ENCODE measurements around the gene MADCAM1. TPM values are rescaled to one million over a fixed set of nuclear protein-coding genes. Genes with fewer than 3 reads are reported as not detected.
A peak's percentile ranks its signal among the peaks of the same experiment; 100 is the strongest.

MADCAM1 gene
- total RNA-seq, 2 experiments from 2014 or later = 0.15 TPM; not detected in 1

- Mint-ChIP-seq H3K27me3 (no peaks in the 10 kb centered on the region), H3K36me3 (ENCODE audit: low read depth) (peaks cover 13% of the 10 kb centered on the region), H3K4me1 (peaks cover 14% of the 10 kb centered on the region), H3K27ac (peak overlapping the region; percentile 41), H3K9me3 (no peaks in the 10 kb centered on the region), H3K4me3 (no peak overlapping the region)
- ChIA-PET CTCF (no interaction called here), POLR2A (no interaction called here)
- no peak for DNase-seq
Observed at GRCh38 chr19:538641-539428, 42.5 kb downstream of the MADCAM1 start.

- H3K36me3 Mint-ChIP-seq (ENCODE audit: low read depth) = peaks cover 13% of the 10 kb centered on the region
- CTCF ChIA-PET = no interaction called here
Observed at GRCh38 chr19:539429-540030, 43.2 kb downstream of the MADCAM1 start.

GRCh38 chr19:540867-541637 is 44.8 kb downstream of the MADCAM1 start:
- POLR2A ChIA-PET = no interaction called here
- no peak for DNase-seq
- Mint-ChIP-seq H3K36me3 (ENCODE audit: low read depth) (peaks cover 11% of the 10 kb centered on the region), H3K27ac (no peak overlapping the region), H3K9me3 (no peaks in the 10 kb centered on the region), H3K27me3 (no peaks in the 10 kb centered on the region), H3K4me1 (peaks cover 20% of the 10 kb centered on the region), H3K4me3 (no peak overlapping the region)
- CTCF ChIA-PET = interaction anchor here (0.9 kb wide), 1 partner anchor 30 kb away, joined by 3 read pairs; no protein-coding TSS in a partner anchor

More at GRCh38 chr19:539429-540030, 43.2 kb downstream of the MADCAM1 start:
- Mint-ChIP-seq H3K27me3 (no peaks in the 10 kb centered on the region), H3K9me3 (no peaks in the 10 kb centered on the region), H3K4me1 (peaks cover 16% of the 10 kb centered on the region), H3K27ac (no peak overlapping the region), H3K4me3 (no peak overlapping the region)
- POLR2A ChIA-PET = no interaction called here
- DNase-seq = no peak

GRCh38 chr19:541699-542098 is 45.4 kb downstream of the MADCAM1 start:
- ChIA-PET POLR2A (no interaction called here), CTCF (interaction anchor here (0.9 to 1.4 kb wide), 2 partner anchors 10 to 31 kb away, joined by 3 to 6 read pairs; partner anchors contain the start of gene CDC34)
- Mint-ChIP-seq H3K36me3 (ENCODE audit: low read depth) (peaks cover 9% of the 10 kb centered on the region), H3K27me3 (no peaks in the 10 kb centered on the region), H3K4me1 (peaks cover 20% of the 10 kb centered on the region), H3K27ac (no peak overlapping the region), H3K9me3 (no peaks in the 10 kb centered on the region), H3K4me3 (no peak overlapping the region)
- no peak for DNase-seq

- Mint-ChIP-seq H3K4me1 (peaks cover 20% of the 10 kb centered on the region), H3K27ac (no peak overlapping the region), H3K9me3 (no peaks in the 10 kb centered on the region), H3K36me3 (ENCODE audit: low read depth) (peaks cover 8% of the 10 kb centered on the region), H3K27me3 (no peaks in the 10 kb centered on the region), H3K4me3 (no peak overlapping the region)
- ChIA-PET CTCF (interaction anchor here (0.9 to 1.8 kb wide), 3 partner anchors 10 to 31 kb away, joined by 3 to 6 read pairs (median 5); partner anchors contain the start of gene CDC34), POLR2A (no interaction called here)
- DNase-seq = no peak
Observed at GRCh38 chr19:542173-542866, 46.0 kb downstream of the MADCAM1 start.

- POLR2A ChIA-PET = no interaction called here
- CTCF ChIA-PET = interaction anchor here (1.0 to 1.8 kb wide), 2 partner anchors 20 to 33 kb away, joined by 3 to 5 read pairs; no protein-coding TSS in a partner anchor
- H3K4me1 Mint-ChIP-seq = peaks cover 20% of the 10 kb centered on the region
- H3K4me3 Mint-ChIP-seq = peak within 1 kb of the TSS; percentile 79
- H3K36me3 Mint-ChIP-seq (ENCODE audit: low read depth) = peaks cover 3% of the 10 kb centered on the region
- H3K27me3 Mint-ChIP-seq = no peaks in the 10 kb centered on the region
- peak within 1 kb of the TSS; percentile 90 for H3K27ac Mint-ChIP-seq
- no peaks in the 10 kb centered on the region for H3K9me3 Mint-ChIP-seq
- DNase-seq = peak; percentile 80
Observed at GRCh38 chr19:543910-544608, 47.8 kb downstream of the MADCAM1 start, which contains the start of gene GZMM. TSS of gene GZMM (plus strand) at chr19:544053. CDS start at chr19:544072, 19 bp downstream.

GRCh38 chr19:547117-547516 is 50.8 kb downstream of the MADCAM1 start:
- ChIA-PET POLR2A (no interaction called here), CTCF (no interaction called here)
- H3K4me1 Mint-ChIP-seq = peaks cover 22% of the 10 kb centered on the region

GRCh38 chr19:547836-548720 is 51.8 kb downstream of the MADCAM1 start:
- CTCF ChIA-PET = interaction anchor here (1.3 kb wide), 1 partner anchor 37 kb away, joined by 5 read pairs; no protein-coding TSS in a partner anchor
- Mint-ChIP-seq H3K9me3 (no peaks in the 10 kb centered on the region), H3K4me1 (peaks cover 22% of the 10 kb centered on the region), H3K36me3 (ENCODE audit: low read depth) (peaks cover 3% of the 10 kb centered on the region), H3K27me3 (no peaks in the 10 kb centered on the region), H3K27ac (peak overlapping the region; percentile 25), H3K4me3 (no peak overlapping the region)
- DNase-seq = no peak
- POLR2A ChIA-PET = no interaction called here

More at GRCh38 chr19:547117-547516, 50.8 kb downstream of the MADCAM1 start:
- DNase-seq = no peak
- no peaks in the 10 kb centered on the region for H3K9me3 Mint-ChIP-seq
- H3K27ac Mint-ChIP-seq = no peak overlapping the region
- peaks cover 3% of the 10 kb centered on the region for H3K36me3 Mint-ChIP-seq (ENCODE audit: low read depth)
- H3K27me3 Mint-ChIP-seq = no peaks in the 10 kb centered on the region
- H3K4me3 Mint-ChIP-seq = no peak overlapping the region

- Mint-ChIP-seq H3K27ac (no peak overlapping the region), H3K27me3 (no peaks in the 10 kb centered on the region), H3K36me3 (ENCODE audit: low read depth) (peaks cover 2% of the 10 kb centered on the region), H3K4me3 (no peak overlapping the region), H3K4me1 (peaks cover 11% of the 10 kb centered on the region), H3K9me3 (no peaks in the 10 kb centered on the region)
- DNase-seq = no peak
- CTCF ChIA-PET = interaction anchor here (1.3 kb wide), 1 partner anchor 38 kb away, joined by 5 read pairs; no protein-coding TSS in a partner anchor
- POLR2A ChIA-PET = no interaction called here
Observed at GRCh38 chr19:548886-549830, 52.9 kb downstream of the MADCAM1 start.

- no peaks in the 10 kb centered on the region for H3K9me3 Mint-ChIP-seq
- no peak for DNase-seq
- H3K4me1 Mint-ChIP-seq = peaks cover 2% of the 10 kb centered on the region
- H3K4me3 Mint-ChIP-seq = no peak overlapping the region
- ChIA-PET POLR2A (no interaction called here), CTCF (interaction anchor here (0.9 kb wide), 1 partner anchor 29 kb away, joined by 4 read pairs; no protein-coding TSS in a partner anchor)
- no peaks in the 10 kb centered on the region for H3K27me3 Mint-ChIP-seq
- no peaks in the 10 kb centered on the region for H3K36me3 Mint-ChIP-seq (ENCODE audit: low read depth)
- no peak overlapping the region for H3K27ac Mint-ChIP-seq
Observed at GRCh38 chr19:554817-555216, 58.5 kb downstream of the MADCAM1 start.
